ENCODE results near the gene PSRC1. TPM values are rescaled to one million over a fixed set of nuclear protein-coding genes. Genes with fewer than 3 reads are reported as not detected.

PSRC1 gene
- total and polyA plus RNA-seq, 2 experiments from 2014 or later, result 10.1 to 13.7 TPM

DNA sequence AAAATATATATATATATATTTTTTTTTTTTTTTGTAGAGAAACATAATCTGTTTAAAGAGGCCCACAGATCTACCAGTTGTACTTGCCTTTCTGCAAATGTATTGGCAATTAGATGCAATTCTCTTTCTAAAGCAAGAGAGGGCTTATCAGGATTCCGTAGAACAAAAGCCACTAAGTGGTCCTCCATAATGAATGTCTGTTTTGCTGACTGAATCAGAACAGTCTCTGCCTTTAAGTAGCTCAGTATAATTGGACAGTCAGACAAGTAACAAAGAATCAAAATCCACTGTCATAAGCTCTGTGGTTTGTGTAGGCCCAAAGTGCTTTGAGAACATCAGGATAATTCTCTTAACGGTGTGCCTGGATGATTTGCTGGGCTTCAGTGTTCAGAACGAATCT, 51.9 kb downstream of the PSRC1 start:
- no peaks in the 10 kb centered on the region for H3K9me3 ChIP-seq (ENCODE audit: low read depth)
- no peaks in the 10 kb centered on the region for H3K4me1 ChIP-seq (ENCODE audit: insufficient read depth)
- H3K27me3 ChIP-seq, result no peaks in the 10 kb centered on the region
- no peaks in the 10 kb centered on the region for H3K9me2 ChIP-seq (replicated peaks; ENCODE audit: insufficient read depth)
- no peak overlapping the region for H3K4me3 ChIP-seq
- no peaks in the 10 kb centered on the region for H3K36me3 ChIP-seq (replicated peaks; ENCODE audit: insufficient read depth, low read depth)
- H4K20me1 ChIP-seq (ENCODE audit: insufficient read depth, poor library complexity, severe bottlenecking), result peaks cover 9% of the 10 kb centered on the region
- 79% methylated on average over 3 of the region's 3 CpGs for WGBS (ENCODE audit: low lambda C conversion rate, missing lambda C conversion rate)
- H3K79me2 ChIP-seq, result peaks cover 22% of the 10 kb centered on the region
- H3K27ac ChIP-seq, result no peak overlapping the region
- TF ChIP-seq, protein P1, sequence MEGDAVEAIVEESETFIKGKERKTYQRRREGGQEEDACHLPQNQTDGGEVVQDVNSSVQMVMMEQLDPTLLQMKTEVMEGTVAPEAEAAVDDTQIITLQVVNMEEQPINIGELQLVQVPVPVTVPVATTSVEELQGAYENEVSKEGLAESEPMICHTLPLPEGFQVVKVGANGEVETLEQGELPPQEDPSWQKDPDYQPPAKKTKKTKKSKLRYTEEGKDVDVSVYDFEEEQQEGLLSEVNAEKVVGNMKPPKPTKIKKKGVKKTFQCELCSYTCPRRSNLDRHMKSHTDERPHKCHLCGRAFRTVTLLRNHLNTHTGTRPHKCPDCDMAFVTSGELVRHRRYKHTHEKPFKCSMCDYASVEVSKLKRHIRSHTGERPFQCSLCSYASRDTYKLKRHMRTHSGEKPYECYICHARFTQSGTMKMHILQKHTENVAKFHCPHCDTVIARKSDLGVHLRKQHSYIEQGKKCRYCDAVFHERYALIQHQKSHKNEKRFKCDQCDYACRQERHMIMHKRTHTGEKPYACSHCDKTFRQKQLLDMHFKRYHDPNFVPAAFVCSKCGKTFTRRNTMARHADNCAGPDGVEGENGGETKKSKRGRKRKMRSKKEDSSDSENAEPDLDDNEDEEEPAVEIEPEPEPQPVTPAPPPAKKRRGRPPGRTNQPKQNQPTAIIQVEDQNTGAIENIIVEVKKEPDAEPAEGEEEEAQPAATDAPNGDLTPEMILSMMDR (IDR thresholded peaks at IDR 0.05; ENCODE audit: poor library complexity), result no peak
- TF ChIP-seq EZH2phosphoT487 (IDR thresholded peaks at IDR 0.05; ENCODE audit: low read depth, severe bottlenecking, unreplicated experiment) (no peak), EZH2 (IDR thresholded peaks at IDR 0.05; ENCODE audit: borderline replicate concordance) (no peak)
- no peak overlapping the region for H3K4me2 ChIP-seq
- no peak for DNase-seq (ENCODE audit: low spot score)
- H2AFZ ChIP-seq, result no peak overlapping the region

Other genes with a start within 250 kb of the PSRC1 start
- gene WDR47, start 241.0 kb downstream of the PSRC1 start, total RNA-seq, result 8.4 and 9.7 TPM in 2 replicates
- gene WDR47, start 241.0 kb downstream of the PSRC1 start, polyA plus RNA-seq, result 6.0 and 6.7 TPM in 2 replicates
- 63.3 and 78.7 TPM in 2 replicates for gene TAF13, start 207.1 kb downstream of the PSRC1 start, total RNA-seq
- gene TAF13, start 207.1 kb downstream of the PSRC1 start, polyA plus RNA-seq, result 15.7 and 22.1 TPM in 2 replicates
- 33.4 and 35.0 TPM in 2 replicates for gene TMEM167B, start 192.4 kb downstream of the PSRC1 start, total RNA-seq
- 18.3 and 25.0 TPM in 2 replicates for gene TMEM167B, start 192.4 kb downstream of the PSRC1 start, polyA plus RNA-seq
- gene ELAPOR1, start 169.0 kb downstream of the PSRC1 start, total RNA-seq, result 2.5 and 3.0 TPM in 2 replicates
- 1.6 and 1.8 TPM in 2 replicates for gene ELAPOR1, start 169.0 kb downstream of the PSRC1 start, polyA plus RNA-seq
- 179 and 180 TPM in 2 replicates for gene SARS1, start 69.2 kb downstream of the PSRC1 start, total RNA-seq
- 125 and 158 TPM in 2 replicates for gene SARS1, start 69.2 kb downstream of the PSRC1 start, polyA plus RNA-seq
- gene CELSR2, start 33.6 kb downstream of the PSRC1 start, total RNA-seq, result 2.6 and 3.7 TPM in 2 replicates
- 3.2 and 3.3 TPM in 2 replicates for gene CELSR2, start 33.6 kb downstream of the PSRC1 start, polyA plus RNA-seq
- gene MYBPHL, start 23.9 kb upstream of the PSRC1 start, total RNA-seq, result 3.6 and 13.7 TPM in 2 replicates
- 6.7 and 7.4 TPM in 2 replicates for gene MYBPHL, start 23.9 kb upstream of the PSRC1 start, polyA plus RNA-seq
- 59.3 and 66.3 TPM in 2 replicates for gene SORT1, start 114.8 kb upstream of the PSRC1 start, total RNA-seq
- gene SORT1, start 114.8 kb upstream of the PSRC1 start, polyA plus RNA-seq, result 34.4 and 43.7 TPM in 2 replicates
- gene PSMA5, start 143.3 kb upstream of the PSRC1 start, total RNA-seq, result 50.5 and 64.4 TPM in 2 replicates
- gene PSMA5, start 143.3 kb upstream of the PSRC1 start, polyA plus RNA-seq, result 83.1 and 90.1 TPM in 2 replicates
- 2.0 and 2.1 TPM in 2 replicates for gene SYPL2, start 183.4 kb upstream of the PSRC1 start, total RNA-seq
- gene SYPL2, start 183.4 kb upstream of the PSRC1 start, polyA plus RNA-seq, result 3.0 TPM in 2 replicates
- 5.1 and 6.6 TPM in 2 replicates for gene ATXN7L2, start 200.8 kb upstream of the PSRC1 start, total RNA-seq
- gene ATXN7L2, start 200.8 kb upstream of the PSRC1 start, polyA plus RNA-seq, result 5.3 and 9.3 TPM in 2 replicates
- gene CYB561D1, start 210.9 kb upstream of the PSRC1 start, total RNA-seq, result 6.0 and 6.5 TPM in 2 replicates
- 4.8 and 5.2 TPM in 2 replicates for gene CYB561D1, start 210.9 kb upstream of the PSRC1 start, polyA plus RNA-seq
- 4.1 and 4.4 TPM in 2 replicates for gene AMIGO1, start 226.6 kb upstream of the PSRC1 start, total RNA-seq
- gene AMIGO1, start 226.6 kb upstream of the PSRC1 start, polyA plus RNA-seq, result 2.0 and 2.6 TPM in 2 replicates